ENCODE measurements around the gene MRPS31. TPM values are rescaled to one million over a fixed set of nuclear protein-coding genes. Genes with fewer than 3 reads are reported as not detected.

The MRPS31 gene
- total RNA-seq, 1 experiment from 2014 or later = 37.0 TPM

GRCh38 chr13:40800559-40800958, 29.6 kb upstream of the MRPS31 start:
- no peaks in the 10 kb centered on the region for H3K27me3 ChIP-seq (replicated peaks; ENCODE audit: control insufficient read depth, insufficient read depth, low read length)
- Mint-ChIP-seq H3K9me3 (ENCODE audit: unreplicated experiment) (no peaks in the 10 kb centered on the region), H3K4me1 (ENCODE audit: low read depth, unreplicated experiment) (no peaks in the 10 kb centered on the region), H3K36me3 (ENCODE audit: insufficient read depth, unreplicated experiment) (peaks cover 37% of the 10 kb centered on the region), H3K4me3 (ENCODE audit: unreplicated experiment) (no peak overlapping the region), H3K27ac (ENCODE audit: unreplicated experiment) (no peak overlapping the region), H3K27me3 (ENCODE audit: insufficient read depth, unreplicated experiment) (no peaks in the 10 kb centered on the region)
- intact Hi-C loops (cut with micrococcal nuclease; ENCODE audit: unreplicated experiment) = no loop called here
- no peak overlapping the region for H3K4me3 ChIP-seq (ENCODE audit: low read depth, low read length)
- no peak for TF ChIP-seq CTCF (IDR thresholded peaks at IDR 0.05; ENCODE audit: insufficient read depth in 1 of 2, low read depth in 1 of 2, low read length in 1 of 2, severe bottlenecking in 1 of 2, unreplicated experiment in 1 of 2)
- H3K9me3 ChIP-seq = no peaks in the 10 kb centered on the region
- H3K4me1 ChIP-seq = peaks cover 4% of the 10 kb centered on the region; the same call in 1 of the 2 replicates
- BruUV-seq (replicated peaks) = no TSS peak
- CTCF ChIA-PET = no interaction called here
- no peak for DNase-seq
- POLR2A ChIA-PET = no interaction called here
- H3K36me3 ChIP-seq (ENCODE audit: control insufficient read depth, insufficient read depth, low read length) = peaks cover 2% of the 10 kb centered on the region

- no peaks in the 10 kb centered on the region for H3K4me1 Mint-ChIP-seq (ENCODE audit: low read depth, unreplicated experiment)
- ChIA-PET POLR2A (no interaction called here), CTCF (no interaction called here)
- H3K27me3 Mint-ChIP-seq (ENCODE audit: insufficient read depth, unreplicated experiment) = no peaks in the 10 kb centered on the region
- H3K36me3 Mint-ChIP-seq (ENCODE audit: insufficient read depth, unreplicated experiment) = peaks cover 33% of the 10 kb centered on the region
- no peak for TF ChIP-seq CTCF (IDR thresholded peaks at IDR 0.05; ENCODE audit: insufficient read depth in 1 of 2, low read depth in 1 of 2, low read length in 1 of 2, severe bottlenecking in 1 of 2, unreplicated experiment in 1 of 2)
- BruUV-seq (replicated peaks) = no TSS peak
- no peak for DNase-seq
- intact Hi-C loops (cut with micrococcal nuclease; ENCODE audit: unreplicated experiment) = no loop called here
- no peak overlapping the region for H3K27ac Mint-ChIP-seq (ENCODE audit: unreplicated experiment)
- H3K9me3 ChIP-seq = no peaks in the 10 kb centered on the region
- no peak overlapping the region for H3K4me3 Mint-ChIP-seq (ENCODE audit: unreplicated experiment)
- H3K36me3 ChIP-seq (ENCODE audit: control insufficient read depth, insufficient read depth, low read length) = peaks cover 1% of the 10 kb centered on the region
- no peak overlapping the region for H3K4me3 ChIP-seq (ENCODE audit: low read depth, low read length)
- no peaks in the 10 kb centered on the region for H3K27me3 ChIP-seq (replicated peaks; ENCODE audit: control insufficient read depth, insufficient read depth, low read length)
- peaks cover 4% of the 10 kb centered on the region; the same call in 1 of the 2 replicates for H3K4me1 ChIP-seq
- no peaks in the 10 kb centered on the region for H3K9me3 Mint-ChIP-seq (ENCODE audit: unreplicated experiment)
These were observed 28.5 kb upstream of the MRPS31 start for GRCh38 chr13:40799508-40799907.

- H3K27me3 Mint-ChIP-seq (ENCODE audit: insufficient read depth, unreplicated experiment) = no peaks in the 10 kb centered on the region
- BruUV-seq (replicated peaks) = no TSS peak
- POLR2A ChIA-PET = no interaction called here
- H3K27me3 ChIP-seq (replicated peaks; ENCODE audit: control insufficient read depth, insufficient read depth, low read length) = no peaks in the 10 kb centered on the region
- no peaks in the 10 kb centered on the region for H3K4me1 Mint-ChIP-seq (ENCODE audit: low read depth, unreplicated experiment)
- H3K4me3 ChIP-seq (ENCODE audit: low read depth, low read length) = no peak overlapping the region
- intact Hi-C loops (cut with micrococcal nuclease; ENCODE audit: unreplicated experiment) = no loop called here
- H3K27ac Mint-ChIP-seq (ENCODE audit: unreplicated experiment) = no peak overlapping the region
- H3K9me3 ChIP-seq = no peaks in the 10 kb centered on the region
- H3K4me1 ChIP-seq = peaks cover 4% of the 10 kb centered on the region; the same call in 1 of the 2 replicates
- no peaks in the 10 kb centered on the region for H3K9me3 Mint-ChIP-seq (ENCODE audit: unreplicated experiment)
- peaks cover 32% of the 10 kb centered on the region for H3K36me3 Mint-ChIP-seq (ENCODE audit: insufficient read depth, unreplicated experiment)
- peaks cover 3% of the 10 kb centered on the region; the same call in 1 of the 2 replicates for H3K36me3 ChIP-seq (ENCODE audit: control insufficient read depth, insufficient read depth, low read length)
- no peak overlapping the region for H3K4me3 Mint-ChIP-seq (ENCODE audit: unreplicated experiment)
- TF ChIP-seq CTCF (IDR thresholded peaks at IDR 0.05; ENCODE audit: insufficient read depth in 1 of 2, low read depth in 1 of 2, low read length in 1 of 2, severe bottlenecking in 1 of 2, unreplicated experiment in 1 of 2) = no peak
- DNase-seq = no peak
- CTCF ChIA-PET = no interaction called here
These were observed 27.4 kb upstream of the MRPS31 start for GRCh38 chr13:40798380-40798779.

Data from Caco-2 (cell line).